HG03442 (cell line): Measurements from ENCODE around the gene DCAKD.

Experiments used
- ATAC-seq: cut with Tn5 transposase; IDR thresholded peaks from one replicate; pipeline ENCODE4 v1.9.1; 2021; ENCODE audit warnings: mild to moderate bottlenecking, moderate library complexity; ENCODE audit not compliant: unreplicated experiment

Gene DCAKD

DNA sequence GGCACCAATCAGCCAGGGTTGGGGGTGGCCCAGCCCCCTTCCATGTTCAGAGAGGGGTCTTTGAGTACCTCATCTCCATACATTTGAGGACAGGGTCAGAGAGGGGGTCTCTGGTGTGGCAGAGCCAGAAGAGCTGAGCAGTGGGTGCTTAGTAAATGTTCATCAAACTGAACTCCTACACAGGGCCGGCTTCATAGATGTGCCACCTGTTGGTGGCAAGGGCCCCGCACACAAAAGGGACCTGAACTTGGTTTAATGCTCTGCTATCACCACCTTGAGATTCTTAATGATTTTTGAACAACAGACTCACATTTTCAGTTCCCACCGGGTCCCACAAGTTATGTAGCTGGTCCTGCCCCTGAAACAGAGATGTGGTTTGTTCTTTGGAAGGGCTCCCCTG is 74.4 kb downstream of the DCAKD start:
- ATAC-seq, result no peak

DNA sequence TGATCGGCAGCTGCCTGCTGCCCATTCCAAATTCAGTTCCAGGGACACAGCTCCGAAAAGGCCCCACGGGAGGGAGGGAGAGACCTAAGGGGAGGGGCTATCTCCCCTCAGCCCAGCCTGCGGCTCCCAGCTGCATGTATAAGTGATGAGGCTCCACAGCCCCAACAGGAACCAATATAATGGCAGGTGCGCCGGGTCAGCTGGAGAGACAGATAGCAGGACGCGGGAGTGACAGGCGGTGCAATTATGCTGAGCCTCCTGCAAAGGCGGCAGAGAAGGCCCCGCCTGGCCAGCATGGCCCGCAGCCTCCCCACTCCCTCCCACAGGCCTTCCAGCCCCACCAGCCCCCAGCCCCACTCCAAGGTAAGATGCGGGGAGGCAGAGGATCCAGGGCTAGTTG is 75.2 kb downstream of the DCAKD start:
- no peak for ATAC-seq
